Retinal pigment epithelial cell (primary cell): Measurements from ENCODE around the gene TMEM181.
"Not testable (repeated sequence)": the region's sequence is repeated elsewhere in the genome, so short reads cannot be mapped to it uniquely, and the experiment has no call there.

Source experiments
- DNase-seq: peaks from one replicate; pipeline ENCODE4 v3.0.0-alpha.2; 2010; ENCODE audit warnings: low read depth
- H3K4me3 ChIP-seq: 2 replicates; pipeline ENCODE4 v1.5.1; 2011; ENCODE audit warnings: mild to moderate bottlenecking, low read length, control low read depth, moderate library complexity
- TF ChIP-seq, protein P1 (sequence below): conservative IDR thresholded peaks from 2 replicates; pipeline ENCODE4 v1.5.1; 2011; ENCODE audit warnings: low read depth, low read length, control low read depth, inconsistent platforms

TMEM181 gene

DNA sequence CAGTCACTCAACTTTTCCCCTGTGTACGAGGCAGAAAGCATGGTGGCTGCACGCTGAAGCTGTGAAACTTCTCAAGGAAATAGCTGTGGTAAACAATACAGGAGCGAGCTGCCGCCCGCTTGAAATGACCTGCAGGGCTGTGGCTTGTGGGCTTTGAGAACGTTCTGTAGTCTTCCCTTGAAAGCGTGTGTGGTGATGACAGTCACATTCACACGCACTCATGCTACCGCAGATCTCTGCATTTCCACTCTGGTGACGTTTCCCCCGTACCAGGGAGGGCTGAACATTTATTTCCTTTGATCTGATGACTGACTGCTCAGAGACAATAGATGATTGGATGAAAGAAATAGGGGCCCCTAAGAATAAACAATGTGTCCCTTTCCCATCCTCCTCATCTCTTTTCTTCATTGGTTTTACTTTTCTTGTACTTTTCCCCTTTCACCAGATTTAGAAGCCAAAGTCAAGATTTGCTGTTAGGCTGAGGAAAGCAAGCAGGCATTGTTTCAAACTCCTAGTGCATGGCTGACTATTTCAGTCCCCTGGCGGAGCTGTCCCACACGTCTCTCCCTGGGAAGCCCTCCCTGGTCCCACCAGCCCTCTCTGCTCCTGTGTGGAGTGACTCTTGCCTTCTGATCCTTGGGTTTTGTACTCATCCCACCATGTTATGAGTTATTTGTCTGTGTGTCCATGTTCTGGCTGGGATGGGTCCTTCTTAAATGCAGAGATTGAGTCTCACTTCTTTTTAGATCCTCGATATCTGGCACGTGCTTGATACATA, 93.9 kb downstream of the TMEM181 start:
- TF ChIP-seq, protein P1, sequence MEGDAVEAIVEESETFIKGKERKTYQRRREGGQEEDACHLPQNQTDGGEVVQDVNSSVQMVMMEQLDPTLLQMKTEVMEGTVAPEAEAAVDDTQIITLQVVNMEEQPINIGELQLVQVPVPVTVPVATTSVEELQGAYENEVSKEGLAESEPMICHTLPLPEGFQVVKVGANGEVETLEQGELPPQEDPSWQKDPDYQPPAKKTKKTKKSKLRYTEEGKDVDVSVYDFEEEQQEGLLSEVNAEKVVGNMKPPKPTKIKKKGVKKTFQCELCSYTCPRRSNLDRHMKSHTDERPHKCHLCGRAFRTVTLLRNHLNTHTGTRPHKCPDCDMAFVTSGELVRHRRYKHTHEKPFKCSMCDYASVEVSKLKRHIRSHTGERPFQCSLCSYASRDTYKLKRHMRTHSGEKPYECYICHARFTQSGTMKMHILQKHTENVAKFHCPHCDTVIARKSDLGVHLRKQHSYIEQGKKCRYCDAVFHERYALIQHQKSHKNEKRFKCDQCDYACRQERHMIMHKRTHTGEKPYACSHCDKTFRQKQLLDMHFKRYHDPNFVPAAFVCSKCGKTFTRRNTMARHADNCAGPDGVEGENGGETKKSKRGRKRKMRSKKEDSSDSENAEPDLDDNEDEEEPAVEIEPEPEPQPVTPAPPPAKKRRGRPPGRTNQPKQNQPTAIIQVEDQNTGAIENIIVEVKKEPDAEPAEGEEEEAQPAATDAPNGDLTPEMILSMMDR: no peak
- no peak for DNase-seq
- H3K4me3 ChIP-seq: no peak overlapping the region

DNA sequence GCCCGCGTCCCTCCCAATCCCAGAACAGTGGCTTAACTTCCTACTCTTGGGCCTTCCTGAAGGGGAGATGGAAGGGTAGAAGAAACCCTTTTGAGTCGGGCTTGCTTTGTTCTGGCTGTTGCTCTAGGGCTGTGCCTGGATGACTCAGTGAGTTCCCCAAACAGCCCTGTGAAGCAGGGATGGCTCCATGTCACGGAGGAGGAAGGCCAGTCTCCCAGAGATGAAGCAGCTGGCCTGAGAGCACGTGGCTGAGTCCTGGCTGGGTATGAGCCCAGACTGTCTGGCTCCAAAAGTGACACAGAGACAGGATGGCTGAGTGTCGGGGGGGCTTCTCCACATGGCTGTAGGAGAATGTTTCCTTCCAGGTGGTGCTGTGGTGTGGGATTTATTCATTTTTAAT, 94.6 kb downstream of the TMEM181 start:
- no peak for DNase-seq
- TF ChIP-seq, protein P1: no peak
- no peak overlapping the region for H3K4me3 ChIP-seq

DNA sequence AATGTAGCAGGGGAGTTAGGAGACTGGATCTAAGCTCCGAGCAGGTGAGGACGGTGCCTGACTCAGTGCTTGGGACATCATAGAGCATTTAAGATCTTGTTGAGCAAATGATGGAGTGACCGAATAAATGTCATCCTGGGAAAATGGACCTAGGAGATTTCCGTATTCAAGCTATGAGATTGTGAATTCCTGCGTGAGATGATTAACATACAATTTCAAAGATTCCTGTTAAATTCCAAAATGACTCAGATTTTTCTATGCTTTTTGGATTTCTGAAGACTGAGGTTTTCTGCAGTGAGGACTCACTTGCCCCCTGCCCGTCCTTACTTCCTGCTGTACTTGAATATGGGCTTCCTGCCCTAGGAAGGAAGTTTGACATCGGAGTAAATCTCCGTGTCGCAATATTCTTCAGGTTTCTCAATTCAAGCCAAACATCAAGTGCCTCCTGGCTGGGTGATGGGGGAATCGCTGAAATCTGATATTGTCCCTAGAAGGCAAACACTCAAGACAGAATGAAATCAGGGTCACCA, 95.1 kb downstream of the TMEM181 start:
- DNase-seq: no peak
- no peak overlapping the region for H3K4me3 ChIP-seq
- TF ChIP-seq, protein P1: no peak

DNA sequence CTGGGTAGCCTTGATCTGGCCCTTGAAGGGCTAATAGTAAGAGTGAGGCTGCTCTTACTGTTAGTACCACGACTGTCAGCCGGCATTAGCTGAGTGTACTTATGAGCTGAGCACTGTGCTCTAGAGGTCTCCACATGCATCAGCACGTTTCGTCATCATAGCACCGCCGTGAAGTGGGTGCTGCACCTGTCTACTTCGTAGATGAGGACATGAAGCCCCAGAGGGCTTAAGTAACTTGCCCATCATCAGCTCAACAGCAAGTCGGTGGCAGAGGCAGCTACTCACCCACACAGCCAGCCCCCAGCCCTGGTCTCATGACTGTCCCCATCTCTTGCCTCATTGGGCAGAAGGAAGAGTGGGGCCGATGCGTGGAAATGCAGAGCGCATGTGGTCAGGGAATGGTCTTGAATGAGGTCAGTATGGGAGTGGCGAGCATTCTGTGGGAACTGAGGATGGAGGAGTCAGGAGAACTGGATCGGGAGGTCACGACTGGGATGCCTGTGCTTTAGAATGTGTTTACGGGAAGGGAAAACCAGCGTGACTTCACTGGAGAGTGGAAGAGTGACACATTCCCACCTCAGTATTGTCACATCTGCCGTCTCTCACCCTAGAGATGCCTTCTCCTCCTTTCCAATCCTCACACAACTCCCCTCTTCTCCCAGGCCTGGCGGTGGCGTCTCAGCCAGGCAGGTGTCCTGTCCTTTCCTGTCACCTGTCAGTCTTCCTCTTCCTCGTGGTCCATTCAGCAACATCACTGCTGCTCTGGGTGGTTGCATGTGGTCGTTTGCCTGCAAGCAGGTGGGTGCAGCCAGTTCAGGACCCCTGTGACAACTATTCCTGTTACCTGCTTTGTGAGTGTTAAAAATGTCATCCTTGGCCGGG, 95.9 kb downstream of the TMEM181 start:
- TF ChIP-seq, protein P1: no peak
- H3K4me3 ChIP-seq: no peak overlapping the region
- no peak for DNase-seq

DNA sequence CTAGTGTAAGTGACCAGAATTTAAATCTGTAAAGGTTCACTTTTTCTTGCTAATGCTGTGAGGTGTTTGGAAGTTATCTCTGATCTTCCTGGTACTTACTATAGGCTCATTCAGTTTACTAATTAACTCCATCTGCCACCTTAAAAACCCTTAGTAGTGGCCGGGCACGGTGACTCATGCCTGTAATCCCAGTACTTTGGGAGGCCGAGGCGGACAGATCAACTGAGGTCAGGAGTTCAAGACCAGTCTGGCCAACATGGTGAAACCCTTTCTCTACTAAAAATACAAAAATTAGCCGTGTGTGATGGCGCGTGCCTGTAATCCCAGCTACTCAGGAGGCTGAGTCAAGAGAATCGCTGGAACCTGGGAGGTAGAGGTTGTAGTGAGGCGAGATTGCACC, 97.1 kb downstream of the TMEM181 start:
- not testable (repeated sequence) for H3K4me3 ChIP-seq, DNase-seq

DNA sequence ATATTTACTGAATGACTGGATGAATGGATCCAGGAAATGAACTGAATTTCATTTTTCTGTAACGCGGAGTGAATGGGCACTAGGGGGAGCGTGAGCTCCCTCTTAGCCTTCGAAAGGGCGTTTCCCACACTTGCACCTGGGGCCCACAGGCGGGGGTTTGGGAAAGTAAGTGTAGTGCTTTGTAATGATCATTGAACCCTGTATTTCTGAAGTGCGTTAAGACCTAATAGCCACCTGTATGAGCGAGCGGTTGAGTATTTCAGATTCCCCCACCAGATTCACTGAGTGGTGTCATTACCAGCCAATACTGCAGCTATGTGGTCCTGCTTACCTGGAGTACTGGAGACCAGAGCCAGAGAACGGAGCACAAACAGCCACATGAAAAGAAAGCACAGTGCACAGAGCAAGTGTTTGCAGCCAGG, 100.5 kb downstream of the TMEM181 start:
- no peak overlapping the region for H3K4me3 ChIP-seq
- TF ChIP-seq, protein P1: peak; percentile 74
- no peak for DNase-seq

DNA sequence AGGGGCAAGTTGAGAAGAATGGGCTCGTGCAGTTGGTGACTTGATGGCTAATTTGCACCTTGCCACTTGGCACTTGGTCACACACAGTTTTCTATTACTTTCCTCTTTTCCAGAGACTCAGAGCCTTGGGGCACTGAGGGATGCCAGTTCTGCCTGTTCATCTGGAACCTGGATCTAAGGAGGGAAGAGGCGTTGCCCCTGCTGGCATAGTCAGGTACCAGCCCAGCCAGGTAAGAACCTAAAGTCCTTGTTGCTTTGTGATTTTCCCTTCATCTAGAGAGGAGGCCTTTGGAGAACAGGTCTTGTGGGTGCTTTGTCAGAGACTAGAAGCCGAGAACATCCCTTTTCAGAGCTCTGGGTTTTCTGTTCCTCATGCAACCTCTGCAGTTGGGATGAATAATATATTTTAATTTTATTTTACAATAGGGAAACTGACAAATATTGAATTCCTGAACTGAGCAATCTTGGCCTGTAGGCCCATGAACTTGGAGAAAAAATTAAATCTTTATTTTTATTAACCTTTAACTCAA, 101.3 kb downstream of the TMEM181 start:
- DNase-seq: no peak
- no peak overlapping the region for H3K4me3 ChIP-seq
- TF ChIP-seq, protein P1: no peak
